Astrocyte of the spinal cord (primary cell): ENCODE results near the gene SPAG6.

ENCODE experiments used
- DNase-seq: peaks from one replicate; pipeline ENCODE4 v3.0.0; 2011; ENCODE audit warnings: low read depth, low spot score
- H3K4me3 ChIP-seq: 2 replicates; pipeline ENCODE4 v1.5.1; 2011; ENCODE audit warnings: low read depth, mild to moderate bottlenecking, low read length, moderate library complexity
- CTCF ChIP-seq: IDR thresholded peaks from 2 replicates; pipeline ENCODE4 v1.5.1; 2012; ENCODE audit warnings: low read depth, mild to moderate bottlenecking, low read length, inconsistent platforms
- in situ Hi-C: cut with HindIII; loops from 2 replicates; pipeline ENCODE4 v1.10.0; 2017; ENCODE audit warnings: low sequenced_read_pairs

SPAG6 gene

GRCh38 chr10:22338185-22338900 lies 7.0 kb upstream of the SPAG6 start:
- no peak for TF ChIP-seq CTCF
- DNase-seq: no peak
- H3K4me3 ChIP-seq: no peak overlapping the region
- in situ Hi-C loops: no loop called here

- TF ChIP-seq CTCF: no peak
- no peak overlapping the region for H3K4me3 ChIP-seq
- in situ Hi-C loops: no loop called here
- DNase-seq: no peak
These were observed 6.4 kb upstream of the SPAG6 start for GRCh38 chr10:22338931-22339330.

GRCh38 chr10:22339761-22340328 lies 5.5 kb upstream of the SPAG6 start:
- DNase-seq: no peak
- no peak for TF ChIP-seq CTCF
- peak overlapping the region; percentile 67 for H3K4me3 ChIP-seq
- in situ Hi-C loops: no loop called here

GRCh38 chr10:22340329-22341189 lies 4.7 kb upstream of the SPAG6 start:
- peak; percentile 88 for DNase-seq
- in situ Hi-C loops: no loop called here
- H3K4me3 ChIP-seq: peak overlapping the region; percentile 67
- TF ChIP-seq CTCF: no peak

- in situ Hi-C loops: no loop called here
These were observed 3.9 kb upstream of the SPAG6 start for GRCh38 chr10:22341190-22341925.

More at GRCh38 chr10:22341190-22341925, 3.9 kb upstream of the SPAG6 start:
- peak overlapping the region; percentile 67 for H3K4me3 ChIP-seq
- DNase-seq: no peak
- no peak for TF ChIP-seq CTCF
